NCI-H2196 treated with DMSO at 0.1 percent for 48 hours (cell line): ENCODE measurements around the gene ST3GAL3.
"Not testable (repeated sequence)": the region's sequence is repeated elsewhere in the genome, so short reads cannot be mapped to it uniquely, and the experiment has no call there.

Experiments
- DNase-seq: peaks from one replicate; lab custom pipeline; 2025; ENCODE audit not compliant: unreplicated experiment; lab: John Stamatoyannopoulos, UW

The ST3GAL3 gene

GRCh38 chr1:43703836-43704235, 3.5 kb upstream of the ST3GAL3 start:
- no peak for DNase-seq

GRCh38 chr1:43704838-43705237, 2.5 kb upstream of the ST3GAL3 start:
- DNase-seq, result no peak

- DNase-seq, result no peak
Observed at GRCh38 chr1:43705334-43705733, 2.0 kb upstream of the ST3GAL3 start.

- no peak for DNase-seq
Observed at GRCh38 chr1:43705982-43706597, 1.2 kb upstream of the ST3GAL3 start.

- DNase-seq, result no peak
Observed at GRCh38 chr1:43706598-43707189, 642 bp upstream of the ST3GAL3 start.

- DNase-seq, result no peak
Observed at GRCh38 chr1:43708002-43708410, 670 bp downstream of the ST3GAL3 start.

GRCh38 chr1:43711049-43711448, 3.7 kb downstream of the ST3GAL3 start:
- no peak for DNase-seq

GRCh38 chr1:43711524-43712386, 4.4 kb downstream of the ST3GAL3 start:
- DNase-seq, result no peak

- DNase-seq, result no peak
Observed at GRCh38 chr1:43716559-43717281, 9.4 kb downstream of the ST3GAL3 start.

- DNase-seq, result no peak
Observed at GRCh38 chr1:43719063-43719462, 11.7 kb downstream of the ST3GAL3 start.

GRCh38 chr1:43719670-43720419, 12.5 kb downstream of the ST3GAL3 start:
- not testable (repeated sequence) for DNase-seq

GRCh38 chr1:43722810-43723209, 15.5 kb downstream of the ST3GAL3 start:
- DNase-seq, result no peak

GRCh38 chr1:43729816-43730463, 22.6 kb downstream of the ST3GAL3 start:
- no peak for DNase-seq

- DNase-seq, result peak; percentile 45
Observed at GRCh38 chr1:43731867-43732531, 24.7 kb downstream of the ST3GAL3 start.

GRCh38 chr1:43736819-43737218, 29.5 kb downstream of the ST3GAL3 start:
- no peak for DNase-seq

- no peak for DNase-seq
Observed at GRCh38 chr1:43742026-43742425, 34.7 kb downstream of the ST3GAL3 start.

GRCh38 chr1:43743206-43743605, 35.9 kb downstream of the ST3GAL3 start:
- DNase-seq, result peak; percentile 3

GRCh38 chr1:43747736-43748135, 40.4 kb downstream of the ST3GAL3 start:
- no peak for DNase-seq

- DNase-seq, result no peak
Observed at GRCh38 chr1:43750083-43750482, 42.7 kb downstream of the ST3GAL3 start.

- DNase-seq, result no peak
Observed at GRCh38 chr1:43753422-43753821, 46.1 kb downstream of the ST3GAL3 start.
